GM18858 (cell line): ENCODE data around the gene WDR1.

Experiments used
- ATAC-seq: cut with Tn5 transposase; IDR thresholded peaks from one replicate; pipeline ENCODE4 v1.9.1; 2021; ENCODE audit not compliant: unreplicated experiment

WDR1 gene

GRCh38 chr4:10075158-10075863, 41.3 kb downstream of the WDR1 start:
- no peak for ATAC-seq

- ATAC-seq = no peak
These were observed 41.9 kb downstream of the WDR1 start for GRCh38 chr4:10074767-10075105.

- no peak for ATAC-seq
These were observed 42.4 kb downstream of the WDR1 start for GRCh38 chr4:10074076-10074766.

GRCh38 chr4:10072420-10073017, 44.1 kb downstream of the WDR1 start:
- ATAC-seq = no peak

GRCh38 chr4:10069075-10069642, 47.4 kb downstream of the WDR1 start:
- ATAC-seq = no peak

GRCh38 chr4:10066670-10067651, 49.6 kb downstream of the WDR1 start:
- no peak for ATAC-seq

- no peak for ATAC-seq
These were observed 50.4 kb downstream of the WDR1 start for GRCh38 chr4:10066206-10066605.

GRCh38 chr4:10063544-10064300, 52.9 kb downstream of the WDR1 start:
- no peak for ATAC-seq

- no peak for ATAC-seq
These were observed 54.8 kb downstream of the WDR1 start for GRCh38 chr4:10061650-10062415.

- no peak for ATAC-seq
These were observed 58.2 kb downstream of the WDR1 start for GRCh38 chr4:10058371-10058770.

GRCh38 chr4:10057023-10057395, 59.6 kb downstream of the WDR1 start:
- ATAC-seq = no peak

- no peak for ATAC-seq
These were observed 60.1 kb downstream of the WDR1 start for GRCh38 chr4:10056334-10057022.

- no peak for ATAC-seq
These were observed 60.7 kb downstream of the WDR1 start for GRCh38 chr4:10055871-10056270.

GRCh38 chr4:10054571-10055041, 62.0 kb downstream of the WDR1 start:
- ATAC-seq = no peak

GRCh38 chr4:10053635-10054453, 62.8 kb downstream of the WDR1 start:
- ATAC-seq = no peak

GRCh38 chr4:10051517-10052135, 65.0 kb downstream of the WDR1 start:
- no peak for ATAC-seq

GRCh38 chr4:10050721-10051120, 65.9 kb downstream of the WDR1 start:
- ATAC-seq = no peak
